GM19463 (cell line): ENCODE data around the gene ELMO1.

Experiments used
- ATAC-seq: cut with Tn5 transposase; IDR thresholded peaks from one replicate; pipeline ENCODE4 v1.9.1; 2021; ENCODE audit warnings: mild to moderate bottlenecking, moderate library complexity; ENCODE audit not compliant: unreplicated experiment

The ELMO1 gene

GRCh38 chr7:37231613-37232012, 217.1 kb downstream of the ELMO1 start:
- ATAC-seq: no peak

GRCh38 chr7:37230221-37230620, 218.4 kb downstream of the ELMO1 start:
- no peak for ATAC-seq

- no peak for ATAC-seq
Measured at GRCh38 chr7:37229381-37229780, 219.3 kb downstream of the ELMO1 start.

- no peak for ATAC-seq
Measured at GRCh38 chr7:37225285-37225969, 223.2 kb downstream of the ELMO1 start.

- no peak for ATAC-seq
Measured at GRCh38 chr7:37224746-37225145, 223.9 kb downstream of the ELMO1 start.

GRCh38 chr7:37220664-37221063, 228.0 kb downstream of the ELMO1 start:
- no peak for ATAC-seq

- ATAC-seq: no peak
Measured at GRCh38 chr7:37218956-37219355, 229.7 kb downstream of the ELMO1 start.

GRCh38 chr7:37216923-37217322, 231.7 kb downstream of the ELMO1 start:
- no peak for ATAC-seq

GRCh38 chr7:37216156-37216852, 232.4 kb downstream of the ELMO1 start:
- no peak for ATAC-seq

GRCh38 chr7:37215290-37215923, 233.3 kb downstream of the ELMO1 start:
- ATAC-seq: no peak

GRCh38 chr7:37212556-37212955, 236.1 kb downstream of the ELMO1 start:
- ATAC-seq: peak; percentile 7

- peak; percentile 54 for ATAC-seq
Measured at GRCh38 chr7:37212051-37212450, 236.6 kb downstream of the ELMO1 start.

- ATAC-seq: no peak
Measured at GRCh38 chr7:37211097-37211880, 237.4 kb downstream of the ELMO1 start.

- no peak for ATAC-seq
Measured at GRCh38 chr7:37209195-37209594, 239.5 kb downstream of the ELMO1 start.

- peak; percentile 72 for ATAC-seq
Measured at GRCh38 chr7:37208528-37208927, 240.1 kb downstream of the ELMO1 start.

GRCh38 chr7:37206192-37206591, 242.5 kb downstream of the ELMO1 start:
- ATAC-seq: no peak

- ATAC-seq: no peak
Measured at GRCh38 chr7:37205451-37205850, 243.2 kb downstream of the ELMO1 start.

- ATAC-seq: no peak
Measured at GRCh38 chr7:37201876-37202198, 246.8 kb downstream of the ELMO1 start.

GRCh38 chr7:37201003-37201875, 247.4 kb downstream of the ELMO1 start:
- peak; percentile 65 for ATAC-seq

GRCh38 chr7:37198906-37199485, 249.7 kb downstream of the ELMO1 start:
- no peak for ATAC-seq
